Measurements from ENCODE around the gene AATF.
"Not testable (repeated sequence)": the region's sequence is repeated elsewhere in the genome, so short reads cannot be mapped to it uniquely, and the experiment has no call there.

The AATF gene

DNA sequence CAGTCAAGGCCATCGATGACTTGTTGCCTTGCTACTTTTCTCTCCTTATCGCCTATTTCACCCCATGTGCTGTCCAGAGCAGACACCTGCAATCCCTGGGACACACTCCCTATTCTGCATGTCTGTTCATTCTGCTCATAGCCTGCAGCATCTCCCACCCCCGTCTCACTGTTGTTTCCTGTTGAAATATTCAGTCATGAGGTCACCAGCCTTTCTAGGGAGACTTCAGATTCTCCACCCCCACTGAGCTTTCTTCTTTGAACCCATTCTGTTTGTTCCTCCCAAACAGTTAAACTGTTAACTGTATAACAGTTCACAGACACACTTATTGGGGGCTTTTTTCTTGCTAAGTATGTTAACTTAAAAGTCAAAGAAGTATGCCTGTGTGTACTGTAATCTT is 94.4 kb downstream of the AATF start:
- DNase-seq (ENCODE audit: low read depth, low spot score), result no peak

DNA sequence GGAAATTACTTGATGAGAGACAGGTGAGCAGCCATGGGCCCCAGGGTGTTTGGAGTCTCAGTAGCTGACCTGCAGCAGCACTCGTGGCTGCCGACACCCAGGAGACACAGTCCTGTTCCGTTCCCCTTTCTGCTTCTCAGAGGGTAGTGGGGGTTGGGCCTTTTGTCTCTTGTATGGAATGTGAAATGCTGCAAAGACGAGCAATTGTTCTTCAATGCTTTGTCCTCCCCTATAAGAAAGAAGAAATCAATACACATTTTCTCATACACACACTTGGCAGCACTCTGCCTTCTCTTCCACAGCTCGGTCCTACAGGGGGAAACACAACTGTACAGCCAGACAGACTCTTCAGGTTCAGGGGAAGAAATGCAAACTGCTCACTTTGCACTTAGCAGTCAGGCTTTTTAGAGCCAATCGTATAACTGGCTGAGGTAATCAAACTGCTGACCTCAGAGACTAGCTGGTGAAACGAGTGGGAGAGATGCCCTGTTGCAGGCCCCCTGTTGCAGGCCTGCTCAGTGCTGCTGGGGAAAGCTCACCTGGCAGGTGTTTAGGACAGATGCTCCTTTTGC is 96.7 kb downstream of the AATF start:
- DNase-seq (ENCODE audit: low read depth, low spot score), result no peak

DNA sequence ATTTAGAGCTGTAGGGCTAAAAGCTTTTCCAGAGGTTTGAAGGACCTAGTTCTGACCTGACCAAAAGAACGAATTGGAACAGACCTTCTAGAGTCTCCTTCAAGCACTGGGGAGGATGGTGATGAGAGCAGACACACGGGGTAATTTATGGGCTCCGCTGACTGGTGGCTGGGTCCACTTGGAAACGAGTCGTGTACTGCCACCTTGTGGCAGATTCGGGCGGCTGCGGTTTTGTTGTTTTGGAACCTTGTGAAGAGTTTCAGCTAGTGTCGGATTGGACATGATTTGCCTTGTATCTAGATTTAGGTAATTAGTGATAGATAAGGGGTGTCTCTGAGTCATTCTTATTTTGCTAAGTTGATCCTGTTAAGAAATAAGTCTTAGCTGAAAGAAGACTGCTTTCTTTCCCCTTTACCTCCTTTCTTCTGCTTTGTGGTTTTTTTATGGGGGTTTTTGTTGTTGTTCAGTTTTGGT is 98.9 kb downstream of the AATF start:
- DNase-seq (ENCODE audit: low read depth, low spot score), result peak; percentile 74

DNA sequence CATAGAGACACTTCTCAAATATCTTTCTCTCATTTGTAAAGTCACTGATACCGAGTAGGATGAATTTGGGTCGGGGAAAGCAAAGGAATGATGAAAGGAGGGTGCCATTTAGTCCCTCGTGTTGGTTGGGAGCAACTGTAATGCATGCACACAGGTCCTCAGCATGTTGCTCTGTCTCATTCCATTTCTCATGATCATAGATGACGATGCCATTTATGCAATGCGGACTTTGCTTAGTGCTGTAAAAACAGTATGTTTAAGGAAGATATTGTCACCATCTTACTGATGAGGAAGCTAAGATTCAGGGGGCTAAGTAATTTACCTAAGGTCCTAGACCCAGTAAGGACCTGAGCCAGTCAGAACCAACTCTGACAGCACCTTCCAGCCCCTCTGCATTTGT is 100.1 kb downstream of the AATF start:
- DNase-seq (ENCODE audit: low read depth, low spot score), result no peak

DNA sequence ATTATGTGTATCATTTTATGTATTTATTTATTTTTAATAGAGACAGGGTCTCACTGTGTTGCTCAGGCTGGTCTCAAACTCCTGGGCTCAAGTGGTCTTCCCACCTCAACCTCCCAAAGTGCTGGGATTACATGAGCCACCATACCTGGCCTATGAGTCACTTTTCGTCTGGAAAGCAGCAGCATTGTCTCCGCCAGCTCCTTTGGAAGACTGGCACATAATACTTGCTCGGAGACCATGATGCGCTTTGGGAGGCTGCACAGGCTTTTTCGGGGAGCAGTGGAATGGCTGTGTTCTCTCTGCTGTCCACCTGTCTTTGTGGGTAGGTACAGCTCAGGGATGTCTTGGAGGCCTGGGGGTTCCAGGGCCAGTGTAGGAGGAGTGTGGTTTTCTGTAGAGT is 102.2 kb downstream of the AATF start:
- no peak for DNase-seq (ENCODE audit: low read depth, low spot score)

DNA sequence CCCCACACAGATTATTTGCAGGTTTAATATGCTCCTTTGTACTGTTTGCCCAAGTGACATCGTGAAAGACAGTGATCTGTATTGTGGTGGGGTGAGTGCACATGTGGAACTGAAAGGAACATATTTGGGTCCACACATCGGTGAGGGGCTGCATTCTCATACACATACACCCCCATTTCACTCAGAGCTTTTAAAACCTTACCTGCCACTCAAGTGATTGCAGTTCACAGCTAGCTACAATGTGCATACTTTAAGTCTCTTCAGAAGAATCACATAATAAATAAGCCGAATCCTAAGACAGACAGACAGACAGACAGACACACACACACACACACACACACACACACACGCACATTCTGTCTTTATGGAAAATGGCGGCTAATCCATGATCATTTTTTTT is 102.6 kb downstream of the AATF start:
- no peak for DNase-seq (ENCODE audit: low read depth, low spot score)

DNA sequence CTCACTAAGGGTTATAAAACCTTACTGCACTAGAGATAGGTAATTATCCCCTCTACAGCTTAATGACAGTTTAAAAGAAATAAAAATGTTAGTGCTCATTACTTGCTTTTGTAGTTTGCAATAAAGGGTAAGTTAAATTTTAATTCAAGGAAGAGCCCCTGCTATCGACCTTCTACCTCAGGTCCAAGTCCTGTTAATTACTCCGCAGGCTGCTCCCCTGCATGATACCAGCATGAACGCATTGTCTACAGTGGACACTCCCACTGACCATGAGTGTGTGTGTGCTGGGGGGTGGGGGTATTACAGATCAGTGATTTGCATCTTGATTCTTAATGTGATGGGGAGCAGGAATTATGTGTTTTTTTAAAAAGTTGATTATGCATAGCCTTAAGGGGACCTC is 103.1 kb downstream of the AATF start:
- DNase-seq (ENCODE audit: low read depth, low spot score), result no peak

DNA sequence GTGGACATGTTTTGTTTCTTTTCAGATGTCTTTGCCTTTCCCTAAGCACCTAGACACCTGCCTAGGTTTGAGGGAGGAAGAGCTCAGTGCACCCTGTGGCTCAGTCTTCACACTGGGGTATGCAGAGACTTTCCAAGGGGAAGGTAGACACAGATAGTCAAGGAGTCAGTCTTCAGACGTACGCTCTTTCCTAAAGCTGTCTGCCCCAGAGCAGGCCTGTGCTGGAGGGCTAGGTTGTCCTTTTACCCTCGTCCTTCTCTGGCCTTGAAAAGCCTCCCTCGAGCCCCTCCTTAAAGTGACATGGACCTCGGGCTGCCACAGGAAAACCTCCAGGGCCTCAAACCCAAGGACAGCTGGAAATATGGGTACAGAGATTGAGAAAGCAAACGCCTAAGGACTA is 103.7 kb downstream of the AATF start:
- no peak for DNase-seq (ENCODE audit: low read depth, low spot score)

DNA sequence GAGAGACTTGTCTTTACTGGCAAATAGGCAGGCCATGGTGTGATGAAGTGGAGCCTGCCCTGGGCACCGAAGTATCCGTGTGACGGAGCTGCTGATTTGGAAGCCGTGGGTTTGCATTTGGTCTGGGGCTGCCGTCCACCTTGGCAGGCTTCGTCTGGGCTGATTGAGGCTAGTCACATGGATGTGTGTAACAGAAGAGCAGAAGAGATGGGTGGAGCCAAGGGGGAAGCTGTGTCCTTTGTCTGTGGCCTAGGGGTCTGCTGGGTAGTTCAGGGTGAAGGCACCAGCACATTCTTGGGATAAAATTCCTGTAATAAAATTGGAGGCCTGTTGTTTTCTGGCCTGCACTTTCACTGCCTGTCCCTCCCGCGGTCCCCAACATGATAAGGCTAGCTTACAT is 106.1 kb downstream of the AATF start:
- DNase-seq (ENCODE audit: low read depth, low spot score), result no peak

DNA sequence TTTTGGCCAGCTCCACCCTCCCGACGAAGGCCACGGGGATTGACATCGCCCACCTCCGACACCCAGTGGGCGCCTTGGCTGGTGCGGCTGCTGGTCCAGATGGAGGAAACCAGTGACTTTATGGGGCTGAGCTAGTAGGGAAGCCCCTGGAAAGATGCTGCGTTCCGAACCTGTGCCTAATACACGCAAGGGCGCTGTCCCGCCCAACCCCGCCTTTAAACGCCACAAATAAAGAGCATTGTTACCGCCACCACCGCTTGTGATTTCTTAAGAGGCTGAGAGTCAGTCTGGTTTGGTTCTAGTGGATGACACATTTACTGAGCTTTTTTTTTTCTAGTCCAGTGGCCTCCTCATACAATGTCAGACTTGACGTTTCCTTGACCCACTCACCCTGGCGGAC is 107.9 kb downstream of the AATF start:
- no peak for DNase-seq (ENCODE audit: low read depth, low spot score)

DNA sequence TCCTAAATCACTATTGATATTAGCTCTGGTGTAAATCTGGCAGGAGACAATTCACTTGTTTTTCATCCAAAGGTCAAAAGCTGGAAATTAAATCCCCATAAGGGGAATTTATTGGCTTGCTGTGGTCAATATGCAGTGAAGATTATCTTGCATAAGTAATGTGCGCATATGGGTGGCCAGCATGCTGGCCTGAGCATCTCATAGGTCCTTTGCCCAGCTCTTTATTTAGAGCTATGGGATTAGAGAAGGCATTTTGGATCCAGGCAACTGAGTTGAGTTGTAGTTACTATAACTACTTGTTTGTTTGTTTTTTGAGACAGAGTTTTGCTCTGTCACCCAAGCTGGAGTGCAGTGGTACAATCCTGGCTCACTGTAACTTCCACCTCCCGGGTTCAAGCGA is 110.7 kb downstream of the AATF start:
- DNase-seq (ENCODE audit: low read depth, low spot score), result no peak

DNA sequence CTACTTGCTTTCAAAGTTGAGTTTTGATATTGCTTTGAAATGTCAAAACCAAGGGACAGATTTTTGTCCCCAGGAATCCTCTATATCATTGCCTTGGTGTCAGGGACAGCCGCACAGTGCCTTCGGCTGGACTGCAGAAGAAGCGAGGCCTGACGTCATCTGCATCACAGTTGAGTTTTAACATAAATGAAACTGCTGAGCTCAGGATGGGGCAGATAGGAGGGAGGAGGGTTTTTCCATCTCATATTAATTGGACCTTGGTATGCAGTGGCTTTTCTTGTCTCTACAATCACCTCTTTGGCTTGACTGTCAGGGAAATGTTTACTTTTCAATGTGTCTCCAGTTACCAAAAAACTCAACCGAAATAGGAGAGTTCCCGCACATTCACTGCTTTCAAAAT is 111.3 kb downstream of the AATF start:
- no peak for DNase-seq (ENCODE audit: low read depth, low spot score)

DNA sequence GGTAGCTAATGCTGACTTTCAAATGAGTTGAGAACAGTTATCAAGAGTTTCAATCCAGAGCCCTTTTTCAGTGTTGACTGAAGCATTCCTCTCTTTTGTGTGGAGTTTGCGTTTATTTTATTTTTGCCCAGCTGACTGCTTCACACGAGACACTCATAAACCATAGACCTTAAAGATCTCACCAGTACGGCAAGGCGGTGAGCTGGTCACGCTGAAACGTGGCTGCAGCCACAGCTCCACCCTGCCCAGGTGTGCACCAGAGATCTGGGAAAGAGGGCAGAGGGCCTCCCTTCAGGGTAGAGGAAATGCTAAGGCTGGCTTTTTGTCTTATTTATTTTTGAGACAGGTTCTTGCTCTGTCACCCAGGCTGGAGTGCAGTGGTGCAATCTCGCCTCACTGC is 112.2 kb downstream of the AATF start:
- DNase-seq (ENCODE audit: low read depth, low spot score), result no peak

DNA sequence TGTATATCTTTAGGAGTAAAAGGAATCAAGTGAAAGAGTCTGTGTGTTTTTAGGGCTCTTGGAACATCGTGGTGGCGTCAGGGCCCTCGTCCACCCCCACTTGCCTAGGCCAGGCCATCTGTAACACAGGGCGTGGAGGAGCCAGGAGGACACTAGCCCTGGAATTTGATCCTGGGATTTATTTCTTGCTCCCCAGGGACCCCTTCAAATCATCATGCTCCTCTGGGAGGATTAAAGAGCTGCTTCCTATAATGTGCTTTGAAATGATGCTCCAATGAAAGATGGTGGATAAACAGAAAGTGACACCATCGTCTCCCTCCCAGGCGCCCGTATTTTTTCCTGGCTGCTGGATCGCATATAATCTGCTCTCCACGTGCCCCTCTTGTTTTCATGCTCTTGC is 113.3 kb downstream of the AATF start:
- DNase-seq (ENCODE audit: low read depth, low spot score), result no peak

DNA sequence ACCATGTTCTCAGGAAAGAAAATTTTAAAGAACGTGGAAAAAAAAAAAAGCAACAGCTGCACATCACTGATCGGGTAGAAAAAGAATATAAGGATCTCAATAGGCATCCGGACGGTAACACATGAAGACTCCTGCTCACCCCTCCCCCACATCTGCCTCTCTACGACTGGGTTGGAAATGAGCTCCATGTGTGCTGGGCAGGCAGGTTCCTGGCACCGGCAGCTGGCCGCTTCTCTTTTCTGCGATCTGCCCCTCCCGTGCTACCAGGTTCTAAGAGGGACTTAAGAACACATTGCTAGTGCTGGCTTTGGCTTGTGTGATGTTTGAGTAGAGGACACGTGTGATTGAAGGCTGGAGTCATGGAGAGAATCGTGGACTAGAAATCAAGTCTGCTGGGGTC is 115.5 kb downstream of the AATF start:
- no peak for DNase-seq (ENCODE audit: low read depth, low spot score)

DNA sequence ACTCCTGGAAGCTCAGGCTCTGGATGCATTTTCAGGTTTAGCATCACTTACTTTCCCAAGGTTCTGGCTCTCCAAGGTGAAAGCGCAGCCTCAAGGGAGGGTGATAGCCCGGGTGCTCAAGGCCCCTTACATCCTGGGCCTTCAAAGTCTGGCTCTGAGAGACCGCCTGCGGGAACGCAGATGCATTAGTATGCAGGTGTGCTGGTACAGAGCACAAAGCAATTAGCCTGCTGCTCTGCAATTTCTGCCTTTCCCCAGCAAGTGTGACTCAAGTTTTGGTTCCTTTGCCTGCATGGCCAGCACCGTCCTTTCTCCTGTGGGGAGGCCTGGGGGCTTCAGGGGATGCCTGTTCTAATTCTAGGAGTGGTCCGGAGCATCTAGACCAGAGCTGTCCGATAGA is 116.2 kb downstream of the AATF start:
- no peak for DNase-seq (ENCODE audit: low read depth, low spot score)

DNA sequence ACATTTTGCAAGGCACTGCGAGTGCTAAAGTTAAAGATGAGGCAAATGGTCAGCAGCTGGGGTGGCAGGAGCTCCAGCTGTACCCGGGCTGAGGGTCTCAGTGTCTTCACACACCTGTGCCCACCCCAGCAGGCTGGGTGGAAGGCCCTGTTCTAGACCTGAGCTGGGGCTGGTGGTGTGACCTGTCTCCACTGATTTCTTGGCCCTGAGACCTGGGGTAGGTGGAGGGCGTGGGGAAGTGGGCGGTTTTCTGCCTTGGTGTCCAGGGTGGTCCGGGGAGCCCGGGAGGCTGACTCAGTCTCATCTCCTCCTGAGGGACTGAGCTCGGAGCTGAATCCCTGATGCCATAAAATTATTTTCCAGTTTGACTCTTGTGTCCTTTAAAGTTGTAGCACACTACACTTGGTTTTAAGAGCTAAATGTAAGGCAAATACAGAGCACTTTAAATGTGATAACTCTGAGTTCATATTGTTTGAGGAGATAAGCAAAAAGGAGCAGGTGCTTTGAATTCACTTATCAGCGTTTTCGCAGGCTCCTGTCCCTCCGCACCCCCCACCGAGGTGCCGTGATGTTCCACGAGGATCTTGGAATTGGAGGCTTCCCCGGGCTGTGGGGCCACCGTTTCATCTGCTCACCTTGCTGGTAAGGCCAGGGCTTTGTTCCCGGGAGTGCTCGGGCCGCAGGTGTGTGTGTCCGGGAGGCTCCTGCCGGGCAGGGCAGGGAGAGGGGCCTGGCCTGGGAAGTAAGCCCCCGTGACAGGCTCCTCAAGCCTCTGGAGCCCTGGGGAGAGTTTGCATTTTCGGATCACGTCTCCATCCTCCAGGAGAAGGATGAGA is 117.0 kb downstream of the AATF start:
- no peak for DNase-seq (ENCODE audit: low read depth, low spot score)

DNA sequence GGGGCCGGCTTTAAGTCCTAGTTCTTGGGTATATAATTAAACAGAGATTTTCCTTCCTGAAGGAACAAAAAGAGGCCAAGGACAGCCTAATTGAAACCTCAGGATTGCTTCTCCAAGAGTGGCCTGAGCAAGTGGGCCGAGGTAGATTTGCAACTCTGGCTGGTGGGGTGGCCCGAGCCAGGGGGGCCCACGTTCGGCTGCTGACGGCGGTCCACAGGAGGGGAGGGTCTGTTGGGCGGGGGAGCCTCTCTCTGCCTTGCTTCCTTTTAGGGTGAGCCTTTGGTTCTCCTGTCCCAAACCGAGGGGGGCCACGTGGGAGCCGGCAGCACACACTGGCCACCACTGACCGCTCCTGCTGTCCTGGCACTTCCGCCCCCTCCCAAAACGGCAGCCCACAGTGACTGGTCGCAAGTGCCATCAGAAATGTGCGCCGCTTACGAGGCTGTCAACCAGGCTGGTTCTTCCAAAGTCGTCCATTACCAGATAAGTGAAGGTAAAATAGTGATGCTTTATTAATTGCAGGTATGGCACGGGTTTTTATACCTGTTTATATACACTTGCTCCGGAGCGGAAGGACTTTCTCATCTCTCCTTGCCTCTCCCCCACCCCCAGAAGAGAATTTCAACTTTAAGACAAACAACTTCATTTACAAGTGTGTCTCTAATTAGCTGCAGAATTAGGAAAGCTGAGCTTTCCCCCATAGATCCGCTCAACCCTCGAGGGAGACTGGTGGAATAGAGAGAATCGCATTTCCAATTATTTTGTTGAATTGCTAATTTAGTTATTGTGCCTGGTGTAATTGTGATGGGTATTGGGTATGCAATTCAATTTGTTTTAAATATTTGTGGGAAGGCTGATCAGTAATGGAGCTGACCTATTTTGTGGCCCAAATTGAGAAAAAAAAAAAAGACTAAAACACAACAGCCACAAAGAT is 117.8 kb downstream of the AATF start:
- no peak for DNase-seq (ENCODE audit: low read depth, low spot score)

DNA sequence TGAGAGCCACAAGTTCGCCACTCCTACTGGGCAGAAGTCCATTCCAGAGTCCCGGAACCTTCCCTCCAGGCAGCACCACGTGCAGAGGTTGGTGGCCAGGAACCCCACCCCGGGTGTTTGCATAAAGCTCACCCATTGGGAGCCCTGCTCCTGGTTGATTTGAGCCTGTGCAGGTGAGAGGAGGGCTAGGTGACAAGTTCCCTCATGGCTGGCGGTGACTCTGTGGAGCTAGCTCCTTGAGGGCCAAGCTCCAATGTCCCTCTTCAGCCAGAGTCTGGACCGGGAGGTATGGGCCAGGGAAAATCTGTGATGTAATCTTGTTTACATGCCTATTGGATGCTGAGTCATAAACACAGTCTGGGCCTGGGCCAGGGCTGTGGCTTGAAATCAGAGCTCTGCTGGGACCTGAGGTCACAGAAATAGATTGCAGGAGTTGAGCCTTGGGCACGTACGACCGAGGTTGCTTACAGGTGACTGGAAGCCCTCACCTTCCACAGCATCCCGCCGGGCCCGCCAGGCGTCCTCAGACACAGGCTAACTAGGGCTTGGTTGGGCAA is 118.9 kb downstream of the AATF start:
- DNase-seq (ENCODE audit: low read depth, low spot score), result no peak

DNA sequence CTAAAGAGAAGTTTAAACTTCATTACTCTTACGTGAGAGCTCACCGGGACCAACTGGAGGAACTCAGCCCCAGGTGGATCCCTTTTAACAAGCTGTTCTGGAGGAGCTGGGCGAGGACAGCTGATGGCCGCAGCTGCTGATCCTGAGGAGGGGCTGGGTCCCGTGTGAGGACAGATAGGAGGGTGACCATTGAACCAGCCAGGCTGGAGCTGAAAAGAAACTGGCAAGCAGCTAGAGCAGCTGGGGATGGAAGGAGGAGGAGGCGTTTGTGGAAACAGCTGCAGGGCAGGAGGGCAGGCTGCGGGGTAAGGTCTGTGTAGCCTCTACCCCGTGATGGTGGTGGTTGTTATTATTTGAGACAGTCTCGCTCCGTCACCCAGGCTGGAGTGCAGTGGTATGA is 119.5 kb downstream of the AATF start:
- DNase-seq (ENCODE audit: low read depth, low spot score), result no peak

DNA sequence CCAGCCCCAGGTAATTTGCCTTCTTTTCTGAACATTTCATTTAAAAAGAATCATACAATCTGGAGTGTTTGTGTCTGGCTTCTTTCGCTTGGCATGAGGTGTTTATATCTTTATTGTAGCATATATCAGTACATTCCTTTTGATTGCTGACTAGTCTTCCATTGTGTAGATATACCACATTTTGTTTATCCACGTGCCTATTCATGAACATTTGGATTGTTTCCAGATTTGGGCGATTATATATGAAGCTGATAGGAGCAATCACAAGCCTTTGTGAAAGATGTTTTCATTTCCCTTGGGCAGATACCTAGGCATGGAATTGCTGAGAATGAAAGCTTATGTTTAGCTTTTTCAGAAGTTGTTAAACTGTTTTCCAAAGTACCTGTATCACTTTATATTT is 120.3 kb downstream of the AATF start:
- no peak for DNase-seq (ENCODE audit: low read depth, low spot score)

DNA sequence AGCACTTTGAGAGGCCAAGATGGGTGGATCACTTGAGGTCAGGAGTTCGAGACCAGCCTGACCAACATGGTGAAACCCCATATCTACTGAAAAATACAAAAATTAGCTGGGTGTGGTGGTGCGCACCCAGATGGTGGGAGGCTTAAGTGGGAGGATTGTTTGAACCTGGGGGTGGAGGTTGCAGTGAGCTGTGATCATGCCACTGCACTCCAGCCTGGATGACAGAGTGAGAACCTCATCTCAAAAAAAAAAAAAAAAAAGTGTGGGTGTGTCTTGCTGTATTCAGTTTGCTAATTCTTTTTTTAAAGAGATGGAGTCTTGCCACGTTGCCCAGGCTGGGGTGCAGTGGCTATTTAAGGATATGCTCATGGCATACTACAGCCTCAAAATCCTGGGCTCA is 124.7 kb downstream of the AATF start:
- not testable (repeated sequence) for DNase-seq (ENCODE audit: low read depth, low spot score)
